Activated gamma-delta T cell treated with Interleukin-2 at 50 U/mL for 16 hours (primary cell): ENCODE results near the gene USP34.
A peak's percentile ranks its signal among the peaks of the same experiment; 100 is the strongest.
"Not testable (repeated sequence)": the region's sequence is repeated elsewhere in the genome, so short reads cannot be mapped to it uniquely, and the experiment has no call there.

Experiments used
- DNase-seq: peaks from one replicate; pipeline ENCODE4 v3.0.0-alpha.2; 2020

The USP34 gene, protein sequence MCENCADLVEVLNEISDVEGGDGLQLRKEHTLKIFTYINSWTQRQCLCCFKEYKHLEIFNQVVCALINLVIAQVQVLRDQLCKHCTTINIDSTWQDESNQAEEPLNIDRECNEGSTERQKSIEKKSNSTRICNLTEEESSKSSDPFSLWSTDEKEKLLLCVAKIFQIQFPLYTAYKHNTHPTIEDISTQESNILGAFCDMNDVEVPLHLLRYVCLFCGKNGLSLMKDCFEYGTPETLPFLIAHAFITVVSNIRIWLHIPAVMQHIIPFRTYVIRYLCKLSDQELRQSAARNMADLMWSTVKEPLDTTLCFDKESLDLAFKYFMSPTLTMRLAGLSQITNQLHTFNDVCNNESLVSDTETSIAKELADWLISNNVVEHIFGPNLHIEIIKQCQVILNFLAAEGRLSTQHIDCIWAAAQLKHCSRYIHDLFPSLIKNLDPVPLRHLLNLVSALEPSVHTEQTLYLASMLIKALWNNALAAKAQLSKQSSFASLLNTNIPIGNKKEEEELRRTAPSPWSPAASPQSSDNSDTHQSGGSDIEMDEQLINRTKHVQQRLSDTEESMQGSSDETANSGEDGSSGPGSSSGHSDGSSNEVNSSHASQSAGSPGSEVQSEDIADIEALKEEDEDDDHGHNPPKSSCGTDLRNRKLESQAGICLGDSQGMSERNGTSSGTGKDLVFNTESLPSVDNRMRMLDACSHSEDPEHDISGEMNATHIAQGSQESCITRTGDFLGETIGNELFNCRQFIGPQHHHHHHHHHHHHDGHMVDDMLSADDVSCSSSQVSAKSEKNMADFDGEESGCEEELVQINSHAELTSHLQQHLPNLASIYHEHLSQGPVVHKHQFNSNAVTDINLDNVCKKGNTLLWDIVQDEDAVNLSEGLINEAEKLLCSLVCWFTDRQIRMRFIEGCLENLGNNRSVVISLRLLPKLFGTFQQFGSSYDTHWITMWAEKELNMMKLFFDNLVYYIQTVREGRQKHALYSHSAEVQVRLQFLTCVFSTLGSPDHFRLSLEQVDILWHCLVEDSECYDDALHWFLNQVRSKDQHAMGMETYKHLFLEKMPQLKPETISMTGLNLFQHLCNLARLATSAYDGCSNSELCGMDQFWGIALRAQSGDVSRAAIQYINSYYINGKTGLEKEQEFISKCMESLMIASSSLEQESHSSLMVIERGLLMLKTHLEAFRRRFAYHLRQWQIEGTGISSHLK (N-terminal part only)

DNA sequence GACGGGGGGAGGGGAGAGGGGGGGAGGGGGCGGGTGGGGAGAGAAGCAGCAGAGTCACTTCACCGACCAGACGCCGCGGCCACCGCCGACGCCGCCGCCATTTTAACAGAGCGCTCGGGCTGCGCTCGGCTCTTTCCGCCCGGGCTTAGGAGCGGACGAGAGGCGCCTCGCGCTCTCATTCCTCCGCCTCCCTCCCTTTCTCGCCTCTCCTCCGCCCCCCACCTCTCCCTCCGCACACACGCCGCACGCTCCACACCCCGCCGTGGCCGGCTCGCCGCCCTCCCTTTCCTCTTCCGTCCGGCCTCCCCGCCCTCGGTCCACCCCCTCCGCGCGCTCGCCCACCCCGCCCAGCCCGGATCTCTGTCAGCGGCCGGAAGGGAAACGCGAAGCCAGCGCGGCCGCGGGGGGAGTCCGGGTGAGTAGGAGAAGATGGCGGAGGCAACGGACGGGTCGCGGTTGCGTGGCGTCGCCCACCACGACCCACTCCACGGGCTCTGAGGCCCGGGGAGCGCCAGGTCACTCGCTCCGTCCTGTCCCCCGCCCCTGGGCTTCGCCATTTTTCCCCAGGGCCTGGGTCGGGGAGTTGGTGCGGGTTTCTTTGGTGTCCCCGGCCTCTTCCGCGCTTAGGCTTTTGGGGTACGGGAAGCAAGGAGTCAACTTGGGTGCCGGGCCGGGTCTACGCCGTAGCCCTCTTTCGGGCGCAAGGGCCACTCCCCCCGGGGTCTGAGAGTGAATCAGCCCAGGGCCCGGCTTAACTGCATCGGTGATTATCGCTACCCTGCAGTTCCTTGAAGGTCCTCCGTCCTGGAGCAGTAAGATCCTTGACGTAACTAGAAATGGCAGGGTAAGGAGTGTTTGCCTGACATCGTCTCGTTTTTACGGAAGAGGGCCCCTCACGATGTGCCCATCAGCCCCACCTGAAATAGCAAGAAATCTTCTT, at the start of gene USP34:
USP34 (minus strand) TSS at position 123 of the 940 bp plus-strand sequence. CDS start 395 bp downstream, outside the sequence.
- DNase-seq: peak; percentile 94

DNA sequence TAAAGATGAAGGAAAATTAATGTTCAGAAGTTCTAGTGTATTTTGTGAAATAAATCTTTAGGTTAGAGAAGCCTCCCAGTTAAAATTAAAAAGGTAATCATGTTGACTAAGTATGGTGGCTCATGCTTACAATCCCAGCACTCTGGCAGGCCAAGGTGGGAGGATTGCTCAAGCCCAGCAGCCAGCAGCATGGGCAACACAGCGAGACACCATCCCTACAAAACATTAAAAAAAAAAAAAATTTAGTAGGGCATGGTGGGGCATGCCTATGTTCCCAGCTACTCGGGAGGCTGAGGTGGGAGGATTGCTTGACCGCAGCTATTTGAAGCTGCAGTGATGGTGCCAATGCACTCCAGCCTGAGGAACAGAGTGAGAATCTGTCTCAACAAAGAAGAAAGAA, 49.4 kb upstream of the USP34 start:
- DNase-seq: no peak

DNA sequence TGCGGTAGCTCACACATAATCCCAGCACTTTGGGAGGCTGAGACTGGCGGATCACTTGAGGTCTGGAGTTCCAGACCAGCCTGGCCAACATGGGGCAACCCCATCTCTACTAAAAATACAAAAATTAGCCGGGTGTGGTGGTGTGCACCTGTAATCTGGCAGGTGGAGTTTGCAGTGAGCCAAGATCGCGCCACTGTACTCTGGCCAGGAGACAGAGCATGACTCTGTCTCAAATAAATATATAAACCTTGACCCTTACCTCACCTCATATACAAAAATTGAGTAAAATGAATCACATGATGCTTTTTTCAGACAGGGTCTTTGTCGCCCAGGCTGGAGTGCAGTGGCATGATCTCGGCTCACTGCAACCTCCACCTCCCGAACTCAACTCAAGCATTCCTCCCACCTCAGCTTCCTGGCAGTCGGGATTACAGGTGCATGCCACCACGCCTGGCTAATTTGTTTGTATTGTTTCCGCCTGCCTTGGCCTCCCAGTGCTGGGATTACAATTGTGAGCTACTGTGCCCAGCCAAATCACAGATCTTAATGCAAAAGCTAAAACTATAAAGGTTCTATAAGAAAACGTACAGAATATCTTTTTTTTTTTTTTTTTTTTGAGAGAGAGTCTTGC, 42.0 kb upstream of the USP34 start:
- DNase-seq: no peak

DNA sequence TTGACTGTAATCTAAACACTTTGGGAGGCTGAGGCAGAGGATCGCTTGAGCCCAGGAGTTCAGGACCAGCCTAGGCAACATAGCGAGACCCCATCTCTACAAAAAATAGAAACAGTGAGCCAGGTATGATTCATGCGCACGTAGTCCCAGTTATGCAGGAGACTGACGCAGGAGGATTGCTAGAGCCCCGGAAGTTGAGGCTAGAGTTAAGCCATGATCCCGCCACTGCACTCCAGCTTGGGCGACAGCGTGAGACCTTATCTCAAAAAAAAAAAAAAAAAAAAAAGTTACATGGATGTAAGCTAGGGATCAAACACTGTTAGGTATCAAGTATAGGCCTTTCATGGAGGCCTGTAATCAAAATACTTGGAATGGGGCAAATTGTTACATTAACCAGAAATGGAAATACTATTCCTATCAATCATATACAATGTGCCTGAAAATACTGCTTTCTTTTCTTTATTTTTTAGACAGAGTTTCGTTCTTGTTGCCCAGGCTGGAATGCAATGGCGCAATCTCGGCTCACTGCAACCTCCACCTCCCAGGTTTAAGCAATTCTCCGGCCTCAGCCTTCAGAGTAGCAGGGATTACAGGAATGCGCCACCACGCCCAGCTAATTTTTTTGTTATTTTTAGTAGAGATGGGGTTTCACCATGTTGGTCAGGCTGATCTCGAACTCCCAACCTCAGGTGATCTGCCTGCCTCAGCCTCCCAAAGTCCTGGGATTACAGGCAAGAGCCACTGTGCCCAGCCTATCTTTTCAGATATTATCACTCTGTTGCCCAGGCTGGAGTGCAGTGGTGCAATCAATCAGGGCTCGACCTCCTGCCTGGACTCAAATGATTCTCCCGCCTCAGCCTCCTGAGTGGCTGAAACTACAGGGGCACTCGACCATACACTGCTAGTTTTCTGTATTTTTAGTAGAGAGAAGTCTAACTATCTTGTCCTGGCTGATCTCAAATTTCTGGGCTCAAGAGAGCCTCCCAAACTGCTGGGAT, 40.1 kb upstream of the USP34 start:
- no peak for DNase-seq

DNA sequence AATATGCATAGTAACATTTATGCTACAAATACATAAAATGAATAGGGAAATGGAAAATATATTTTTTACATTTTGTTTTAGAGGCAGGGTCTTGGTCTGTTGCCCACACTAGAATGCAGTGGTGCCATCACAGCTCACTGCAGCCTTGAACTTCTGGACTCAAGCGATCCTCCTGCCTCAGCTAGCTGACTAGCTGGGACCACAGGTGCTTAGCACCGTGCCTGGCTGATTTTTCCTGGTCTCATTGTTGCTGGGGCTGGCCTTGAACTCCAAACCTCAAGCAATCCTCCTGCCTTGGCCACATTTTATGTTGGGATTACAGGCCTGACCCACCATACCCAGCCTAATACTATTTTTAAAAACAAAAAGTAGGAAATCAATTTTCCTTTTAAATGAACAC, 34.1 kb upstream of the USP34 start:
- DNase-seq: no peak

DNA sequence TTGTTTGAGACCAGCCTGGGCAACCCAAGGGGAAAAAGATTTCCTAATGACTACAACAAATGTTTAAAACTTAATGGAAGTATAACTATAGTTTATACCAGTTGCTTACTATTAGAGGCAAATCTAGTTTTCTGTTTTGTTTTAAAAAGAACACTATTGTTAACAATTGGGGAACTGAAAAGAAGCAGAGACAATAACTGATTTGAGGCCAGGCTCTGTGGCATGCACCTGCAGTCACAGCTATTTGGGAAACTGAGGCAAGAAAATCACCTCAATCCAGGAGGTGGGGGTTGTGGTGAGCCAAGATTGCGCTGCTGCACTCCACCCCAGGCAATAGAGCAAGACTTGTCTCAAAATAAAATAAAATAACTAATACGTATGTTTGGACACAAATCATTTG, 28.2 kb upstream of the USP34 start:
- DNase-seq: no peak

DNA sequence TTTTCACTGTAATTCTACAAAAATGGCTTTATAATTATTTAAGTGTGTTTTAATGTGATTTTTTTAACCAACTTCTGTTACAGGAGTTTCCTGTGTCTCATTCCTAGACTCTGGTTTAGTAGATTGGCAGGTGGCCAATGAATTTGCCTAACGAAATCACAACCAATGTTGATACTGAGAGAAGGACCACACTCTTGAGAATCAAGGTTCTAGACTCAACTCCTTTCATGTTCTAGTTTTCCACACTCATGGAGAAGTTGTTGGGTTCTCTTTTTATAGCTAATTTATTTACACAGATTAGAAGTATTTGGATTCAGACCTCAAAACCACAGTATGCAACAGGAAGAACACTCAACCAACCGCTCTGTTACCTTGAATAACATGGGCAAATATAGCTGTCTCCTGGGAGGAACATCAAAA, 22.6 kb upstream of the USP34 start:
- no peak for DNase-seq

DNA sequence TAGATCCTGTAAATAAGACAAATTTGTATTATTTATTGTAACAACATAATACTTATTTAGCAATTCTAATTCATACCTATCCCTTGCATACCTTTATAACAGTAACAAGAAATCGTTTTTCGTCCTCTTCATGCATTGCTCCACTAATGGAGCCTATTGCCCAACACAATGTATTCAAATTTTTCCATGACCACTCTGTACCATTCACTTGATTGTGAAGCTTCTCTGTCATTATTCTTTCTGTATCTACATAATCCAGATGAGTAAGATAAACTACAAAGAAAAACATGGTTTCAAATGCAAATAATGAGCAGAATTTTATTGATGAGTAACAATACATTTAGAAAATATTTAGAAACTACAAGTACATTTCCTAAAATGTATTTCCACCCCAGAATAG, 21.6 kb upstream of the USP34 start:
- DNase-seq: no peak

DNA sequence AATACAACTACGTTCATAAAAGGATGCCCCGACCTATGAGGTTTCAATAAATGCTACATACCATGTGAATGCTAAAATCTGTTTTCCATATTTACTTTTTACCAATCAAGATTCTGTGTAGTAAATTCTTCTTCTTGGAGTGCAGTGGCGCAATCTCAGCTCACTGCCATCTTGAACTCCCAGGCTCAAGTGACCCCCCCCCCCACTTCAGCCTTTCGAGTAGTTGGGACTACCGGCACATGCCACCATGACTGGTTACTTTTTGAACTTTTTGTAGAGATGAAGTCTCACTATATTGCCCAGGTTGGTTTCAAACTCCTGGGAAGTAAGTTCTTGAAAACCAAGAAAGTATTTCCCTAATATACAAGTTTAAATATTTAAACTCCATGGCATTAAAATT, 14.4 kb upstream of the USP34 start:
- DNase-seq: no peak

DNA sequence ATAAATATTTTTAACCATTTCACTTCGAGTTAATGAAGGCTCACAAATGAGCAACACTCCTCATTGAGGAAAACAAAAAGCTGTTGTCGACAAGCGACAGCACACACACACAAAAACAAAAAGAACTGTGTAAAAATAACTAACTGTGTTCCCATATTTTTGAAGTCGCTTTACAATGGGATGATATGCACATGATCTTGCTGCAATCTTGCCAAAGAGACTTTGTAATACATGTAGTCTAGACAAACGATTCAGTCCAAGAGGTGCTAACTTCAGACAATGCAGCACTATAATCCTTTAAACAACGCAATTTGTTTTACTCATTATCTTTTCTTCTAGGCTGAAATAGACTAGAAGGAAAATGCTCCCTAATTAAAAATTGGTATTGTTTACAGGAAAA, 7.2 kb upstream of the USP34 start:
- DNase-seq: no peak

DNA sequence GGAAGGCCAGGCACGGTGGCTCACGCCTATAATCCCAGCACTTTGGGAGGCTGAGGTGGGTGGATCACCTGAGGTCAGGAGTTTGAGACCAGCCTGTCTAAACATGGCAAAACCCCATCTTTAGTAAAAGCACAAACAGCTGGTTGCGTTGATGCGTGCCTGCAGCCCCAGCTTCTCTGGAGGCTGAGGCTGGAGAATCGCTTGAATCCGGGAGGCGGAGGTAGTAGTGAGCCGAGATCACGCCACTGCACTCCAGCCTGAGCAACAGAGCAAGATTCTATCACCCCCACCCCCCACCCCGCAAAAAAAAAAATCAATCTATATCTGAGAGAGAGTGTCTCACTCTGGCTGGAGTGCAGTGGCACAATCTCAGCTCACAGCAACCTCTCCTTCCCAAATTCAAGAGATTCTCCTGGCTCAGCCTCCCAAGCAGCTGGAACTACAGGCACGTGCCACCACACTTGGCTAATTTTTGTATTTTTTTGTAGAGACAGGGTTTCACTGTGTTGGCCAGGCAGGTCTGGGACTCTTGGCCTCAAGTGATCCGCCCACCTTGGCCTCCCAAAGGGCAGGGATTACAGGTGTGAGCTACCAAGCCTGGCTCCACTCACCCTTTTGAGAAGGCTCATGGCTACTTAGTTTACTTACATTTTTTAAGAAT, 6.2 kb upstream of the USP34 start:
- DNase-seq: not testable (repeated sequence)

DNA sequence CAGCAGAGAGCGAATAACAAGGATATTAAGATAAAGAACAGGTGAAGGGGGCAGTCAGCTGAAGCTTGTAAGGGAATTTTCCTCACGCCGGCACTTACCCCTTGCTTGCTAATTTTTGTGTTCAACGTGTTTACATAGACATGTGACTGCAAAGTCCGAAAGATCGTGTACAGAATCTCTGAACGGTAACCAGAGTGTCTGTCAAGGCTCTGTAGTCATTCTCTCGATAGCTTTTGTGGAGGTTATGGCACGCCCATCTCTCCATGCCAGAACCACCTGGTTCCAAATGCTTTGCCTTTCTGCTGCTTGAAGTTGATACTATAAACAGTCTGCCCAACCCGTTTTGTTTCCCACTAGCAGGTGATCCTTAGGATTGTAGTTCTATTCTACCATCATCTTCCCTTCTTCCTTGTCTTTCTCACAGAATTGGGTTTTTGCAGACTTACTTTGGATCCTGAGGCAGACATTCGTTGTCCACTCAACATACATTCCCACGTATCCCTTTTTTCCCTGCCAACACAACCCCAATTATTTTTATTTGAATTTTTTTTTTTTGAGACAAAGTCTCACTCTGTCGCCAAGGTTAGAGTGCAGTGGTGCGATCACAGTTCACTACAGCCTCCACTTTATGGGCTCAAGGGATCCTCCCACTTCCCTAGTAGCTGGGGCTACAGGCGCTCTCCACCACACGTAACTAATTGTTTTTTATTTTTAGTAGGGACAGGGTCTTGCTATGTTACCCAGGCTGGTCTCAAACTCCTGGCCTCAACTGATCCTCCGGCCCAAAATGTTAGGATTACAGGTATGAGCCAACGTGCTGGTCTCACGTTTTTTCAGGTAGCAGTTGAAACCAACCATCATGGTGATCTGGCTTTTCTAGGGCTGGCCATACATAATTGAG, 1.3 kb upstream of the USP34 start:
- DNase-seq: no peak

DNA sequence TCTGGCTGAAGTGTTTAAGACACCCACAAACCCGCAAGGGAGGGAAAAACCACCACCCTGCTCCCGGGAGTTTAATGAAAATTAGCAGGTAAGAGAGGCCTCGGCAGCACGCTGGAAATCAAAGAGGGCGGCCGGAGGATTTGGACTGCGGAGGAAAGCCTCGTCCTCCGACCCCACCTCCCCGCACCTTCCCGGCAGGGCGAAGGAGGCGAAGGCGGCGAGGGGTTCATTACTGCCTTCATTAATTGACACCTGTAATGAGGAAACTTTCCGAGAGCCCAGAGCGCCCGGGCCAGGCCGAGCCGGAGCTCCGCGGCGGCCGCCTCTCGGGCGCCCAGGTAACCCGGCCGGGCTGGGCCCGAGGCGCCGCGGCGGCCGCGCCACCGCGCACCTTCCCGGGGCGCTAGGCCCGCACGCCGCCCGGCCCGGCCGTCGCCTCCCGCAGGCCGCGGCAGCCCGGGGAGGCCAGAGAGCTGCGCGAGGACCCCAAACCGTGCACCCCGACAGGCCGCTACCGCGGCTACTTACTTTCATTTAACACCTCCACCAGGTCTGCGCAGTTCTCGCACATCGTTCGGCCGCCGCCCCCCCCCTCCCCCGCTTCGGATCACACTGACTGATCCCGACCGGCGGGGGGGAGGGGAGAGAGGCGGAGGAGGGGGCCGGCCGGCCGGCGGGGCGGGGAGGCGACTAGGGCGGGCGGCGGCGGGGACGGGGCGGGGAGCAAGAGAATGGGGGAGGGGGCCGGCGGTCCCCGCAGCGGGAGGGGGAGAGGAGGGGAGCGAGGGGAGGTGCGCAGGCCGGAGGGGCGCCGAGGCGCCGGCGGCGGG, 550 bp downstream of the USP34 start:
- peak; percentile 78 for DNase-seq

DNA sequence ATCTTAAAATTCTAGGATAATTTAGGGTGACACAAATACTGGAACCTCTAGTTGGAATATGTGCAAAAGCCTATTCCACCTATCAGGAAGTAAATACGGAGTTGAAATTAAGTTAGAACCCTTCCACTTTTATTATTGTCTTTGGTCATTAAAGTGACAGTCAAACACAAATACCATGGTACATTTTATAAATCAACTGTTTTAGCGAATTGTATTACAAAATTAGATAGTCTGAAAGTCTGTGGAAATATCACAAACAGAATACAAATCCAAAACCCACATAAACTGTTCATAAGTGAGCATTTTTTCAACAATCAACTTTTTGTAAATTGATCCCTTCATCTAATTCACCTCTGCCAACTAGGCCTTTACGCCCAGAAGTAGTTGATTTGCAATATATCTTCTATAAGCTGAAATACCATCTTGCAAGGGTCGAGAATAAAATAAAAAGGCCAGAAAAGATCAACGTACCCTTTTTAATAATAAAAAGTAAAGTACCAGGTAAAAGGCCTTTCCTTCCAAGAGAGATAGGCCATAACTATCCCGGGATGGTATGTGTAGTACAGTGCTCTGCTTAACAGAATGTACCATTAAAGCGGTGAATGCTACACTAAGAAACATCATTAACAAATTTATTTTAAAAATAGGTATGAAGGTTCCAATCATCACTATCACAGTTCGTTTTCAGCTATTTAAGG, 1.3 kb downstream of the USP34 start:
- DNase-seq: no peak

DNA sequence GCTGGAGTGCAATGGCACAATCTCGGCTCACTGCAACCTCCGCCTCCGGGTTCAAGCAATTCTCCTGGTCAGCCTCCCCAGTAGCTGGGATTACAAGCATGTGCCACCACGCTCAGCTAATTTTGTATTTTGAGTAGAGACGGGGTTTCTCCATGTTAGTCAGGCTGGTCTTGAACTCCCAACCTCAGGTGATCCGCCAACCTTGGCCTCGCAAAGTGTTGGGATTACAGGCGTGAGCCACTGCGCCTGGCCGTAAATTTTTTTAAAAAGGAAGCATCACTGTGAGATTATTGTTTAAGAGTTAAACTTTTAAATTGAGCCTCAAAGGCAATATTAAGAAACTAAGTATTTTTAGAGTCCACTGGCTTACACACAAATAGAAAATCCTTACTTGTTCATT, 2.7 kb downstream of the USP34 start:
- not testable (repeated sequence) for DNase-seq

DNA sequence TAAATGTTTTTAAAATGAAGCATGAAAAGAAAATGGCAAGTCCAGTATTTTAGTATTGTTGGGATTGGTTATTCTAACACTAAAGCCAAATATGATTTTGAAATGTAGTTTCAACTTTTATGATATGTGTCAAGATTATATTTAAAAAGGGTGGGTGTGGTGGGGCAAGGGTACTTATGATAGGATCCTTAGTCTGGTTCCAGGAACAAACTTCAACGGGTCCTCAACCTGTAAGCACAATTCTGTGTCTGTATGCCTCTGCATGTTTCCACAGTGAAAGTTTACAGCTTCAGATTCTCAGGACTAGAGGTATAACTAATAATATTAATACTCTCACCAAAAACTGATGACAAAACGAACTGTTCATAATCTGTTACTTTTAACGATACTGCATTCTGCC, 5.8 kb downstream of the USP34 start:
- DNase-seq: no peak
